Measurements from ENCODE around the gene NRP2.

The NRP2 gene

DNA sequence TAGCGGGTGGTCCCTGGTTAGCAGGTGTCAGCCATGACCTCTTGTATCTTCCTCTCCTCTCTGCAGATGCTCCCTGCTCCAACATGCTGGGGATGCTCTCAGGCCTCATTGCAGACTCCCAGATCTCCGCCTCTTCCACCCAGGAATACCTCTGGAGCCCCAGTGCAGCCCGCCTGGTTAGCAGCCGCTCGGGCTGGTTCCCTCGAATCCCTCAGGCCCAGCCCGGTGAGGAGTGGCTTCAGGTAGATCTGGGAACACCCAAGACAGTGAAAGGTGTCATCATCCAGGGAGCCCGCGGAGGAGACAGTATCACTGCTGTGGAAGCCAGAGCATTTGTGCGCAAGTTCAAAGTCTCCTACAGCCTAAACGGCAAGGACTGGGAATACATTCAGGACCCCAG is 60.8 kb downstream of the NRP2 start:
- ChIA-PET CTCF (no interaction called here), POLR2A (no interaction called here)
- no peak overlapping the region for H3K4me3 ChIP-seq (ENCODE audit: low read depth, low read length)
- TF ChIP-seq, protein P1, sequence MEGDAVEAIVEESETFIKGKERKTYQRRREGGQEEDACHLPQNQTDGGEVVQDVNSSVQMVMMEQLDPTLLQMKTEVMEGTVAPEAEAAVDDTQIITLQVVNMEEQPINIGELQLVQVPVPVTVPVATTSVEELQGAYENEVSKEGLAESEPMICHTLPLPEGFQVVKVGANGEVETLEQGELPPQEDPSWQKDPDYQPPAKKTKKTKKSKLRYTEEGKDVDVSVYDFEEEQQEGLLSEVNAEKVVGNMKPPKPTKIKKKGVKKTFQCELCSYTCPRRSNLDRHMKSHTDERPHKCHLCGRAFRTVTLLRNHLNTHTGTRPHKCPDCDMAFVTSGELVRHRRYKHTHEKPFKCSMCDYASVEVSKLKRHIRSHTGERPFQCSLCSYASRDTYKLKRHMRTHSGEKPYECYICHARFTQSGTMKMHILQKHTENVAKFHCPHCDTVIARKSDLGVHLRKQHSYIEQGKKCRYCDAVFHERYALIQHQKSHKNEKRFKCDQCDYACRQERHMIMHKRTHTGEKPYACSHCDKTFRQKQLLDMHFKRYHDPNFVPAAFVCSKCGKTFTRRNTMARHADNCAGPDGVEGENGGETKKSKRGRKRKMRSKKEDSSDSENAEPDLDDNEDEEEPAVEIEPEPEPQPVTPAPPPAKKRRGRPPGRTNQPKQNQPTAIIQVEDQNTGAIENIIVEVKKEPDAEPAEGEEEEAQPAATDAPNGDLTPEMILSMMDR (IDR thresholded peaks at IDR 0.05; ENCODE audit: insufficient read depth, low read length, missing control alignments), result no peak
- no peak for DNase-seq (ENCODE audit: low read depth, low spot score)

- TF ChIP-seq, protein P1 (IDR thresholded peaks at IDR 0.05; ENCODE audit: insufficient read depth, low read length, missing control alignments), result no peak
- H3K4me3 ChIP-seq (ENCODE audit: low read depth, low read length), result no peak overlapping the region
- ChIA-PET POLR2A (interaction anchor here (0.5 kb wide), 1 partner anchor 25 kb away, joined by 3 read pairs; no protein-coding TSS in a partner anchor), CTCF (interaction anchor here (1.0 kb wide), 1 partner anchor 10 kb away, joined by 3 read pairs; no protein-coding TSS in a partner anchor)
- no peak for DNase-seq (ENCODE audit: low read depth, low spot score)
These were observed 61.8 kb downstream of the NRP2 start for GRCh38 chr2:205744074-205744591.

- H3K4me3 ChIP-seq (ENCODE audit: low read depth, low read length), result no peak overlapping the region
- no peak for DNase-seq (ENCODE audit: low read depth, low spot score)
- ChIA-PET POLR2A (interaction anchor here (1.3 kb wide), 1 partner anchor 9 kb away, joined by 3 read pairs; no protein-coding TSS in a partner anchor), CTCF (interaction anchor here (0.9 to 1.3 kb wide), 4 partner anchors 9 to 66 kb away, joined by 3 to 5 read pairs (median 3); no protein-coding TSS in a partner anchor)
- TF ChIP-seq, protein P1 (IDR thresholded peaks at IDR 0.05; ENCODE audit: insufficient read depth, low read length, missing control alignments), result no peak
These were observed 63.5 kb downstream of the NRP2 start for GRCh38 chr2:205745661-205746419.

- ChIA-PET POLR2A (no interaction called here), CTCF (interaction anchor here (1.1 to 1.3 kb wide), 2 partner anchors 9 to 16 kb away, joined by 3 to 5 read pairs; no protein-coding TSS in a partner anchor)
- no peak overlapping the region for H3K4me3 ChIP-seq (ENCODE audit: low read depth, low read length)
- DNase-seq (ENCODE audit: low read depth, low spot score), result no peak
- TF ChIP-seq, protein P1 (IDR thresholded peaks at IDR 0.05; ENCODE audit: insufficient read depth, low read length, missing control alignments), result no peak
These were observed 64.1 kb downstream of the NRP2 start for GRCh38 chr2:205746420-205746785.

DNA sequence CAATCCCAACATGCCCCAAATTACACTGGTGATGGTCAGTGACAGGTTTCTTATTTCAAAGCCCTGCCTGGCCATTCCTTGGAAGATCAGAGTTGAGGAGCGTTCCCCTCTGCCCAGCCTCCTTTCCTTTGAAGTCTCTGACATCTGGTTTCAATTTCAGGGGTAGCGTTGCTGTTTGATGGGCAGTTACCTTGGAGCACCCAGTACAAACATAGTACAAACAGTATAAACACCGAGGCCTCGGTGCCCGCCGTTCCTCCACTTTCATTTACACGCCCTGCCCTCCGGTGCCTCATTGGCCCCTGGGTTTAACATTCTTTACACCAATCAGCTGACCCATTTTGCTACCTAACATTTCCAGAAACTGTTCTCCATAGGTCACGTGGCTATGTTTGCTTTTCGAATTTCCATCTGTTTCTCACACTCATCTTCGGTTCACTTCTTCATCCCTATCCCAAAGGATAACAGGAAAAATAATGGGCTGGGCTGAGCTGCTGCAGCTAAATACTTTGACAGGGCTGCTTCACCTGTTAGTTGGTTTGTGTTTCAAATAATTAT is 65.6 kb downstream of the NRP2 start:
- TF ChIP-seq, protein P1 (IDR thresholded peaks at IDR 0.05; ENCODE audit: insufficient read depth, low read length, missing control alignments), result no peak
- CTCF ChIA-PET, result interaction anchor here (0.8 to 1.6 kb wide), 2 partner anchors 13 to 112 kb away, joined by 3 read pairs; no protein-coding TSS in a partner anchor
- POLR2A ChIA-PET, result interaction anchor here (0.7 to 1.5 kb wide), 2 partner anchors 16 to 65 kb away, joined by 3 to 4 read pairs; no protein-coding TSS in a partner anchor
- no peak for DNase-seq (ENCODE audit: low read depth, low spot score)
- no peak overlapping the region for H3K4me3 ChIP-seq (ENCODE audit: low read depth, low read length)

DNA sequence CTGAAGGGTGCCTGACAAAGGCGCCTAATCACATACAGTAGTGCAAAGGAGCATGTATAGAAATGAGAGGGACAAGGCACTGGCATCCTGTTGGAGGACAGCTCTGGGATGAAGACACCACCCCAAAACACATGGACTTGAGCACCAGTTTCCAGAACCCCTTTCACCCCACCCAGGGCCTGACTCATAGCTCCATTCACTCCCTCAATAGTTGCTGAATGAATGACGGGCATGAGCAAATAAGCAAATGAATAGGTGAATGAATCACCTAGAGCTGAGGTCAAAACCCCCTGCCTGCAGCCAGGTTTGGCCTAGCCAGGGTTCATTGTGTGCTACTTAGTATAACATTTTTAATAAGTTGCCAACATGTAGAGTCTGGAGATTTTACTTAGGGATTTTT is 66.3 kb downstream of the NRP2 start:
- no peak for DNase-seq (ENCODE audit: low read depth, low spot score)
- ChIA-PET CTCF (interaction anchor here (1.6 kb wide), 1 partner anchor 111 kb away, joined by 3 read pairs; no protein-coding TSS in a partner anchor), POLR2A (interaction anchor here (0.7 to 1.5 kb wide), 2 partner anchors 17 to 65 kb away, joined by 3 to 4 read pairs; no protein-coding TSS in a partner anchor)
- no peak overlapping the region for H3K4me3 ChIP-seq (ENCODE audit: low read depth, low read length)
- TF ChIP-seq, protein P1 (IDR thresholded peaks at IDR 0.05; ENCODE audit: insufficient read depth, low read length, missing control alignments), result no peak
